ENCODE results near the gene TPI1.
"Not testable (repeated sequence)": the region's sequence is repeated elsewhere in the genome, so short reads cannot be mapped to it uniquely, and the experiment has no call there.

DNA sequence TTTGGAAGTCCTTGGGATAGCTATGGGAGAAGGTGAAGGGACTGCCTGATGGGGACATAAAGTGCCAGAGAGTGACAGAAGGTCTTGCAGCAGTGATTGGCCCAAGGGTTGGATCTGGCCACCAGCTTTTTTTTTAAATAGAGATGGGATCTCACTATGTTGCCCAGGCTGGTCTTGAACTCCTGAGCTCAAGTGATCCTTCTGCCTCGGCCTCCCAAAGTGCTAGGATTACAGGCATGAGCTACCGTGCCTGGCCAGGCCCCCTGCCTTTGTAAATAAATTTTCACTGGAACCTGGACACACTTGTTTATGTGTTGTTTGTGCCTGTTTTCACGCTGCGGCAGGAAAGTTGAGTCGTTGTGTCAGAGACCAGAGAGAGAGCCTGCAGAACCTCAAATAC is 2.0 kb upstream of the TPI1 start:
- TF ChIP-seq, protein P1, sequence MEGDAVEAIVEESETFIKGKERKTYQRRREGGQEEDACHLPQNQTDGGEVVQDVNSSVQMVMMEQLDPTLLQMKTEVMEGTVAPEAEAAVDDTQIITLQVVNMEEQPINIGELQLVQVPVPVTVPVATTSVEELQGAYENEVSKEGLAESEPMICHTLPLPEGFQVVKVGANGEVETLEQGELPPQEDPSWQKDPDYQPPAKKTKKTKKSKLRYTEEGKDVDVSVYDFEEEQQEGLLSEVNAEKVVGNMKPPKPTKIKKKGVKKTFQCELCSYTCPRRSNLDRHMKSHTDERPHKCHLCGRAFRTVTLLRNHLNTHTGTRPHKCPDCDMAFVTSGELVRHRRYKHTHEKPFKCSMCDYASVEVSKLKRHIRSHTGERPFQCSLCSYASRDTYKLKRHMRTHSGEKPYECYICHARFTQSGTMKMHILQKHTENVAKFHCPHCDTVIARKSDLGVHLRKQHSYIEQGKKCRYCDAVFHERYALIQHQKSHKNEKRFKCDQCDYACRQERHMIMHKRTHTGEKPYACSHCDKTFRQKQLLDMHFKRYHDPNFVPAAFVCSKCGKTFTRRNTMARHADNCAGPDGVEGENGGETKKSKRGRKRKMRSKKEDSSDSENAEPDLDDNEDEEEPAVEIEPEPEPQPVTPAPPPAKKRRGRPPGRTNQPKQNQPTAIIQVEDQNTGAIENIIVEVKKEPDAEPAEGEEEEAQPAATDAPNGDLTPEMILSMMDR (conservative IDR thresholded peaks at IDR 0.05 in 1 of 2, IDR thresholded peaks at IDR 0.05 in 1 of 2; ENCODE audit: extremely low read depth in 1 of 2, insufficient read depth in 1 of 2, low read depth in 1 of 2, low read length in 2 of 2): not testable (repeated sequence)
- not testable (repeated sequence) for TF ChIP-seq EZH2 (IDR thresholded peaks at IDR 0.05; ENCODE audit: borderline replicate concordance, low read length)

All from mammary epithelial cell (primary cell).